IgD-negative memory B cell (primary cell): ENCODE measurements around the gene JUNB. TPM values are rescaled to one million over a fixed set of nuclear protein-coding genes. Genes with fewer than 3 reads are reported as not detected.
A peak's percentile ranks its signal among the peaks of the same experiment; 100 is the strongest.
"Not testable (repeated sequence)": the region's sequence is repeated elsewhere in the genome, so short reads cannot be mapped to it uniquely, and the experiment has no call there.

Experiments
- H3K27ac Mint-ChIP-seq, 3 donors: one replicate each; pipeline ENCODE4 v1.8.0; 2020 to 2022; ENCODE audit warnings: mild to moderate bottlenecking in 3 of 3, mixed read lengths in 3 of 3, moderate library complexity in 1 of 3
- H3K27me3 Mint-ChIP-seq: one replicate; pipeline ENCODE4 v1.8.0; 2021; ENCODE audit warnings: mixed read lengths
- H3K36me3 Mint-ChIP-seq: one replicate; pipeline ENCODE4 v1.8.0; 2020; ENCODE audit warnings: mild to moderate bottlenecking, mixed read lengths
- H3K4me1 Mint-ChIP-seq, 3 donors: one replicate each; pipeline ENCODE4 v1.8.0; 2020 to 2022; ENCODE audit warnings: mixed read lengths in 3 of 3, mild to moderate bottlenecking in 1 of 3
- H3K4me3 Mint-ChIP-seq, 4 donors: one replicate each; pipeline ENCODE4 v1.8.0; 2020 to 2022; ENCODE audit warnings: mild to moderate bottlenecking in 4 of 4, mixed read lengths in 4 of 4, moderate library complexity in 3 of 4
- H3K9me3 Mint-ChIP-seq, 3 donors: one replicate each; pipeline ENCODE4 v1.8.0; 2020 to 2021; ENCODE audit warnings: mixed read lengths in 3 of 3, mild to moderate bottlenecking in 1 of 3
- polyA plus RNA-seq: library from polyadenylated mRNA; unstranded; fragments of 300-500 nt; fragmentation: Illumina TruSeq; gene quantifications from one replicate; pipeline ENCODE4 v1.2.3, GENCODE V29; 2021

The JUNB gene
- polyA plus RNA-seq, 1 donor from 2014 or later, result 955 TPM

GRCh38 chr19:12789904-12790619 is 1.2 kb upstream of the JUNB start:
- Mint-ChIP-seq H3K27me3 (no peaks in the 10 kb centered on the region), H3K27ac (peak overlapping the region in 2 of 3 donors; percentile 99 to 100), H3K4me3 (peak overlapping the region; percentile 92 to 99 (median 95)), H3K36me3 (no peaks in the 10 kb centered on the region), H3K9me3 (peaks cover 0 to 2% (median 0%) of the 10 kb centered on the region in 3 donors), H3K4me1 (peaks cover 11 to 23% (median 17%) of the 10 kb centered on the region in 3 donors)

GRCh38 chr19:12790628-12791344 is 500 bp upstream of the JUNB start:
- Mint-ChIP-seq H3K4me3 (peak overlapping the region; percentile 92 to 99 (median 95)), H3K9me3 (peaks cover 0 to 2% (median 0%) of the 10 kb centered on the region in 3 donors), H3K27me3 (no peaks in the 10 kb centered on the region), H3K4me1 (peaks cover 11 to 25% (median 18%) of the 10 kb centered on the region in 3 donors), H3K36me3 (no peaks in the 10 kb centered on the region), H3K27ac (peak overlapping the region in 2 of 3 donors; percentile 99 to 100)

- H3K4me1 Mint-ChIP-seq, result peaks cover 19 to 30% (median 27%) of the 10 kb centered on the region in 3 donors
- no peaks in the 10 kb centered on the region for H3K27me3 Mint-ChIP-seq
- H3K27ac Mint-ChIP-seq, result peak overlapping the region in 2 of 3 donors; percentile 99 to 100
- H3K9me3 Mint-ChIP-seq, result peaks cover 0 to 2% (median 0%) of the 10 kb centered on the region in 3 donors
- H3K4me3 Mint-ChIP-seq, result peak overlapping the region; percentile 92 to 99 (median 95)
- peaks cover 1% of the 10 kb centered on the region for H3K36me3 Mint-ChIP-seq
Observed at GRCh38 chr19:12792051-12792852, 966 bp downstream of the JUNB start.

GRCh38 chr19:12792853-12793289 is 1.6 kb downstream of the JUNB start:
- Mint-ChIP-seq H3K4me3 (peak overlapping the region; percentile 92 to 99 (median 95)), H3K27ac (peak overlapping the region in 2 of 3 donors; percentile 99 to 100), H3K4me1 (peaks cover 19 to 30% (median 27%) of the 10 kb centered on the region in 3 donors), H3K36me3 (peaks cover 1% of the 10 kb centered on the region), H3K27me3 (no peaks in the 10 kb centered on the region), H3K9me3 (peaks cover 0 to 2% (median 0%) of the 10 kb centered on the region in 3 donors)

GRCh38 chr19:12793290-12794195 is 2.3 kb downstream of the JUNB start:
- Mint-ChIP-seq H3K4me1 (peaks cover 19 to 25% (median 25%) of the 10 kb centered on the region in 3 donors), H3K36me3 (peaks cover 1% of the 10 kb centered on the region), H3K27me3 (no peaks in the 10 kb centered on the region), H3K4me3 (peak overlapping the region; percentile 92 to 99 (median 95)), H3K27ac (peak overlapping the region in 2 of 3 donors; percentile 99 to 100), H3K9me3 (peaks cover 0 to 2% (median 0%) of the 10 kb centered on the region in 3 donors)

DNA sequence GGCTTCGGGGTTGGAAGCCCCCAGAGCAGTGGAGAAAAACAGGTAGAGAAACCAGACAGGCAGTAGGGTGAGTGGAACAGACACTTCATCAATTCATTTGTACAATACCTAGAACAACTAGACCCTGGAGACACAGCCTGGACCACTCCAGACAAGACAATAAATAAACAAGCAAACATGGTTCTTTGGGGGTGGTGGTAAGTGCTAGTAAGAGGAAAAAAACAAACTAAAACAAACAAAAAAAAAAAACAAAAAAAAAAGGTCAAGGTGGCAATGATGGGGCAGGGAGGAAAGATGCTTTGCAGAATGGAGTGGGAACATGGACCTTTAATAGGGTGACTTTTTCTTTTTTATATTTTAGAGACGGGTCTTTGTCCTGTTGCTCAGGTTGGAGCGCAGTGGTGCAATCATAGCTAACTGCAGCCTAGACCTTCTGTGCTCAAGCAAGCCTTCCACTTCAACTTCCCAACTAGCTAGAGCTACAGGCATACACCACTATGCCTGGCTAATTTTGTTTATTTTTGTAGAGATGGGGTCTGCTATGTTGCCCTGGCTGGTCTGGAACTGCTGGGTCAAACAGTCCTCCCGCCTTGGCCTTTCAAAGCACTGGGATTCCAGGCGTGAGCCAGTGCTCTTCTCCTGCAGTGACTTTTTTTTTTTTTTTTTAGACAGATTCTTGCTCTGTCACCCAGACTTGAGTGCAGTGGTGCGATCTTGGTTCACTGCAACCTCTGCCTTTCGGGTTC is 3.1 kb downstream of the JUNB start:
- Mint-ChIP-seq H3K27ac (peak overlapping the region in 2 of 3 donors; percentile 99 to 100), H3K27me3 (no peaks in the 10 kb centered on the region), H3K4me3 (peak overlapping the region; percentile 80 to 94 (median 93)), H3K9me3 (peaks cover 0 to 2% (median 0%) of the 10 kb centered on the region in 3 donors), H3K36me3 (peaks cover 1% of the 10 kb centered on the region), H3K4me1 (peaks cover 14 to 20% (median 19%) of the 10 kb centered on the region in 3 donors)

GRCh38 chr19:12794971-12795381 is 3.7 kb downstream of the JUNB start:
- Mint-ChIP-seq H3K4me1 (peaks cover 14 to 20% (median 19%) of the 10 kb centered on the region in 3 donors), H3K36me3 (peaks cover 1% of the 10 kb centered on the region), H3K27me3 (no peaks in the 10 kb centered on the region), H3K4me3 (peak overlapping the region in 3 of 4 donors; percentile 93 to 94 (median 93)), H3K9me3 (peaks cover 0 to 2% (median 0%) of the 10 kb centered on the region in 3 donors), H3K27ac (peak overlapping the region in 2 of 3 donors; percentile 99 to 100)

- H3K9me3 Mint-ChIP-seq, result peaks cover 0 to 2% (median 0%) of the 10 kb centered on the region in 3 donors
- H3K27ac Mint-ChIP-seq, result peak overlapping the region; percentile 93 to 100 (median 98)
- H3K36me3 Mint-ChIP-seq, result peaks cover 1% of the 10 kb centered on the region
- H3K4me3 Mint-ChIP-seq, result peak overlapping the region; percentile 78 to 93 (median 87)
- peaks cover 20 to 25% (median 22%) of the 10 kb centered on the region in 3 donors for H3K4me1 Mint-ChIP-seq
- H3K27me3 Mint-ChIP-seq, result no peaks in the 10 kb centered on the region
Observed at GRCh38 chr19:12796146-12797071, 5.1 kb downstream of the JUNB start.

GRCh38 chr19:12797141-12797587 is 5.9 kb downstream of the JUNB start:
- H3K36me3 Mint-ChIP-seq, result peaks cover 1% of the 10 kb centered on the region
- H3K4me3 Mint-ChIP-seq, result peak overlapping the region in 1 of 4 donors; percentile 17
- H3K27me3 Mint-ChIP-seq, result no peaks in the 10 kb centered on the region
- H3K9me3 Mint-ChIP-seq, result peaks cover 0 to 2% (median 0%) of the 10 kb centered on the region in 3 donors
- H3K27ac Mint-ChIP-seq, result peak overlapping the region in 1 of 3 donors; percentile 98
- peaks cover 20 to 26% (median 22%) of the 10 kb centered on the region in 3 donors for H3K4me1 Mint-ChIP-seq

DNA sequence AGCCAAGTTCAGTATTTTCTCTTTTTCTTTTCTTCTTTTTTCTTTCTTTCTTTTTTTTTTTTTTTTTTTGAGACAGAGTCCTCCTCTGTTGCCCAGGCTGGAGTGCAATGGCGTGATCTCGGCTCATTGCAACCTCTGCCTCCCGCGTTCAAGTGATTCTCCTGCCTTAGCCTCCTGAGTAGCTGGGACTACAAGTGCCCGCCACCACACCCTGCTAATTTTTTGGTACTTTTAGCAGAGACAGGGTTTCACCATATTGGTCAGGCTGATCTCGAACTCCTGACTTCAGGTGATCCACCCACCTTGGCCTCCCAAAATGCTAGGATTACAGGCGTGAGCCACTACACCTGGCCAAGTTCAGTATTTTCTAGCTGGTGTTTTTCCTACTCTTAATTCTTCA is 6.3 kb downstream of the JUNB start:
- H3K27me3 Mint-ChIP-seq, H3K4me3 Mint-ChIP-seq, H3K9me3 Mint-ChIP-seq, H3K36me3 Mint-ChIP-seq: not testable (repeated sequence)
- Mint-ChIP-seq H3K4me1 (peaks cover 20 to 30% (median 26%) of the 10 kb centered on the region in 3 donors), H3K27ac (peak overlapping the region in 1 of 3 donors; percentile 56)

DNA sequence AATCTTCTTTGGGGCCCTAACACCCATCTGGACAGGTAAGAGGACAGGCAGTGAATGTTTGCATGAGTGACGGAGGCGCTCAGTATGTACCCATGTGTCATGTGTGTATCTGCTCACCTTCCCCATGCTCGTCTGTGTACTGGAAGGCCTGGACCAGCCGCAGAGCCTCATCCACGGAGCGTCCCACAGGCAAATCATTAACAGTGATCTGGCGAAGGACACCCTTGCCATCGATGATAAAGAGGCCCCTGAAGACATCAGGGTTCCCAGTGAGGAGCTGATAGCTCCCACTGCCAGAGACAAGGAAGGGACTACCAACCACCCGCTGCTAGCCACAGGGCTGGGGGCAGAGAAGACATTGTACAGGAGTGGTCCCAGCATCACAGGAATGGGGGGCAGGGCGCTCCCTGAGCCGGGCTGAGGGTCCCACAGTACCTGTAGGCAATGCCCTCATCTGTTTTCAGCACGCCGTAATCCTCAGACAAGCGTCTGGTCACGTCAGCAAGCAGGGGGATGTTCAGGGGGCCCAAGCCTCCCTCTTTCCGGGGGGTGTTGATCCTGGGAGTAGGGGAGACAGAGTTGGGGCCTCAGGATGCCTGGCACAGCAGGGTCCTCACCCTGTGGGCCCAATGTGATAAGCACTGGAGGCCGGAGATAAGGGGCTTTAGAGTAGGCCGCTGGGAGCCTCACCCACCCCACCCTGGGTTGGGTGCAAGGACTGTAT is 8.6 kb downstream of the JUNB start:
- H3K4me1 Mint-ChIP-seq, result peaks cover 13 to 22% (median 20%) of the 10 kb centered on the region in 3 donors
- H3K27ac Mint-ChIP-seq, result peak overlapping the region in 2 of 3 donors; percentile 23 to 76
- peak overlapping the region in 2 of 4 donors; percentile 41 to 79 for H3K4me3 Mint-ChIP-seq
- H3K36me3 Mint-ChIP-seq, result peaks cover 3% of the 10 kb centered on the region
- no peaks in the 10 kb centered on the region for H3K27me3 Mint-ChIP-seq
- H3K9me3 Mint-ChIP-seq, result no peaks in the 10 kb centered on the region

- Mint-ChIP-seq H3K36me3 (peaks cover 3% of the 10 kb centered on the region), H3K4me3 (peak overlapping the region; percentile 79 to 92 (median 88)), H3K27me3 (no peaks in the 10 kb centered on the region), H3K4me1 (peaks cover 13 to 22% (median 20%) of the 10 kb centered on the region in 3 donors), H3K27ac (peak overlapping the region; percentile 14 to 76 (median 23)), H3K9me3 (no peaks in the 10 kb centered on the region)
Observed at GRCh38 chr19:12800466-12800770, 9.1 kb downstream of the JUNB start.
